Measurements from ENCODE around the gene COL16A1.

Gene COL16A1

DNA sequence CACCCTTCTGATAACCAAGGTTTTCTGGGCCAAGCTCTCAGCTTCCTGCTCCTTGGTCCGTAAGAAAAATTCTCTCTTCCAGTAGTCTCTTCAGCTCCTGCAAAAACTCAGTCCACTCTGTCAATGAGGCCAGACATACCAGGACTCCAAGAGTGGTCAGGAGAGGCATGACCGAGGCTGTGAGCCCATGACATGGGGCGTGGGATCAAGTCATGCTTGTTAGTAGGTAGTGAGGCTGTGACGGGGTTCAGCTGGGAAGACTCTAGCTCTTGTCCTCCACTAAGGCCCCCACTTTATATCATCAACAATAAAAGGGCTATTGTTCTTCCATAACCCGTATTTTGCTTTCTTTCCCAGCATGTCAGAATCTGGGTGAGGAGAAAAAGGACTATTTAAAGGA lies 96.5 kb downstream of the COL16A1 start:
- no peak for DNase-seq

GRCh38 chr1:31605908-31606427 lies 97.8 kb downstream of the COL16A1 start:
- no peak for DNase-seq

Data from amygdala (tissue), 56 donors.